Mucosa of descending colon (tissue), 3 donors: ENCODE results near the gene CLTRN. TPM values are rescaled to one million over a fixed set of nuclear protein-coding genes. Genes with fewer than 3 reads are reported as not detected.
A peak's percentile ranks its signal among the peaks of the same experiment; 100 is the strongest.

Experiments
- ATAC-seq: fragments of 200-7000 bp; cut with Tn5 transposase; one replicate; pipeline ENCODE4 v1.9.1; 2020; ENCODE audit warnings: mild to moderate bottlenecking, moderate library complexity
- DNase-seq, 3 donors: peaks; one replicate each; pipeline ENCODE4 v3.0.0-alpha.2; 2020
- H3K36me3 ChIP-seq: fragments of 200-600 bp; one replicate; pipeline ENCODE4 v1.8.0; 2021; ENCODE audit warnings: low read depth, mild to moderate bottlenecking
- H3K4me1 ChIP-seq: fragments of 200-600 bp; one replicate; pipeline ENCODE4 v1.8.0; 2021; ENCODE audit warnings: low read depth, mild to moderate bottlenecking
- H3K4me3 ChIP-seq: fragments of 200-600 bp; one replicate; pipeline ENCODE4 v1.8.0; 2021; ENCODE audit warnings: mild to moderate bottlenecking
- H3K9me3 ChIP-seq: fragments of 200-600 bp; one replicate; pipeline ENCODE4 v1.8.0; 2021; ENCODE audit warnings: mild to moderate bottlenecking
- intact Hi-C, 2 donors: fragments of 100-400 bp; cut with DNase I in 1 of 2; cut with micrococcal nuclease in 1 of 2; formaldehyde crosslinking; loops; one replicate each; pipeline versions ENCODE4 v1.11.0 to v1.11.1; 2022; cut with DNase I, micrococcal nuclease
- total RNA-seq, 3 donors: library from RNA; stranded (reverse); fragmentation: NEBNext Ultra II Directional in 2 of 3; extraction: Animal tissue kit (Norgen Biotek cat#: 25700) in 2 of 3; gene quantifications; one replicate each; pipeline versions ENCODE4 v1.2.1 to v1.2.4, GENCODE V29; 2021 to 2023
- TF ChIP-seq, protein P1 (sequence below): fragments of 200-600 bp; IDR thresholded peaks from one replicate; pipeline ENCODE4 v1.8.0; 2022; ENCODE audit warnings: antibody characterized with exemption, mild to moderate bottlenecking
- donor health status: DM: no; HTN: no; CAD: no; lungs with moderate emphysema.
- donor health status: DM: no; HTN: no; CAD: no.
- donor health status: DM: no; HTN: yes; CAD: no.

Gene CLTRN
- total RNA-seq, 3 donors from 2014 or later = 0.41 to 0.48 TPM; not detected in 1

DNA sequence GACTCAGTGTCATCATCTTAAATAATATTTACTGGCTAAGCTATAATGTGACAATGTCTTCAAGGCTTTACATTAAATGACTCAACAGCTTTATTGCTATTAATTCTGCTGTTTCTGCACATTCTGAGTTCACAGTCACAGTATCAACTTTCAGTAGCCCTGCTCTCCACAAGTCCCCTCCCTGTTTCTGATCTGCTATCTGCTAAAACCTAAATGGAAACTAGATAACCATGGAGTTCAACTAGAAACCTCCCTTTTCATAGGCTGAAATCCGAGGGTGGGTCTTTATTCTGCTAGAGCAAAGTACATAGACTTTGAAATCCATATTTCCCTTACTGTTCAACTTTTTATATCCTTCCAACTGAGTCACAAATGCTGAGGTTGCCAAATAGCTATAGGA lies 58.5 kb downstream of the CLTRN start:
- Histone ChIP-seq H3K4me3 (no peak overlapping the region), H3K9me3 (no peaks in the 10 kb centered on the region), H3K4me1 (no peaks in the 10 kb centered on the region), H3K36me3 (no peaks in the 10 kb centered on the region)
- TF ChIP-seq, protein P1, sequence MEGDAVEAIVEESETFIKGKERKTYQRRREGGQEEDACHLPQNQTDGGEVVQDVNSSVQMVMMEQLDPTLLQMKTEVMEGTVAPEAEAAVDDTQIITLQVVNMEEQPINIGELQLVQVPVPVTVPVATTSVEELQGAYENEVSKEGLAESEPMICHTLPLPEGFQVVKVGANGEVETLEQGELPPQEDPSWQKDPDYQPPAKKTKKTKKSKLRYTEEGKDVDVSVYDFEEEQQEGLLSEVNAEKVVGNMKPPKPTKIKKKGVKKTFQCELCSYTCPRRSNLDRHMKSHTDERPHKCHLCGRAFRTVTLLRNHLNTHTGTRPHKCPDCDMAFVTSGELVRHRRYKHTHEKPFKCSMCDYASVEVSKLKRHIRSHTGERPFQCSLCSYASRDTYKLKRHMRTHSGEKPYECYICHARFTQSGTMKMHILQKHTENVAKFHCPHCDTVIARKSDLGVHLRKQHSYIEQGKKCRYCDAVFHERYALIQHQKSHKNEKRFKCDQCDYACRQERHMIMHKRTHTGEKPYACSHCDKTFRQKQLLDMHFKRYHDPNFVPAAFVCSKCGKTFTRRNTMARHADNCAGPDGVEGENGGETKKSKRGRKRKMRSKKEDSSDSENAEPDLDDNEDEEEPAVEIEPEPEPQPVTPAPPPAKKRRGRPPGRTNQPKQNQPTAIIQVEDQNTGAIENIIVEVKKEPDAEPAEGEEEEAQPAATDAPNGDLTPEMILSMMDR = no peak
- intact Hi-C loops = no loop called here
- ATAC-seq (peak; percentile 85), DNase-seq (peak in 1 of 3 donors; percentile 10)

DNA sequence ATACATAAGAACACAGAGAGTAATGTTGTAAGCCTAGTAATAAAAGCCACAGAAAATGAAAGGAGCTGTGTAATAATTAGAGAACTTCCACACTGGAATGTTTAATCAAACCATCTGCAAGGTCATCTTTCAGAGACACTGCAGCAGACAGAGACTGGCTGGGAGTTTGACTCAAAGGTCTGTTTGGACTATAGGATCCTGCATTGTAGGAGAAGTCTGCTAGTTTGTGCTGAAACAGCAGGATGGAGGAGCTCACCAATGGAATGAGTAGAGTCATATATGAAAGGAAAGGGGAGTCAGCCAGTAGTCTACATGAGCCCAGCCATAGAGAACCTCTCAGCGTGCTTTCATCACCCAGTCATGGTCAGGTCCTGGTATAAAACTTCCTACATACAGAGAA lies 59.4 kb downstream of the CLTRN start:
- ATAC-seq (peak; percentile 45), DNase-seq (no peak)
- Histone ChIP-seq H3K36me3 (no peaks in the 10 kb centered on the region), H3K9me3 (no peaks in the 10 kb centered on the region), H3K4me3 (no peak overlapping the region), H3K4me1 (no peaks in the 10 kb centered on the region)
- intact Hi-C loops = no loop called here
- TF ChIP-seq, protein P1 = no peak

DNA sequence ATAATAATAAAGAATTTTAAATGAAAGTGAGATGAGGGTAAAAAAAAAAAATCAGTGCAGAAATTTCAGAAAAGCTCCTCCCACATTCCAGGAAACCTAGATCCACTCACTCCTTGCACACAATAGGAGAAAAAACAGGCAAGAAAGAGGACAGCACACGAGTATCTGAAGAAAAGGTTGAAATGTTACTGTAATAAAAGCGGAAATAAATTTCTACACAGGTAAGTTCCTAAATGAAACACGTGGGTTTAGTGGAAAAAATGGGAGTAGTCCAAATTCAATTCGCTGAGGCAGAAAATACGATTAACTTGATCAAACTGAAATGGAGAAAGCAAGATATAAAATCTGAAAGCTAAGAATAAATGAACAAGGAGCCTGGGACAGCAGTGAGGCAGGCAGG lies 61.8 kb downstream of the CLTRN start:
- TF ChIP-seq, protein P1 = no peak
- DNase-seq (no peak), ATAC-seq (no peak)
- Histone ChIP-seq H3K4me1 (no peaks in the 10 kb centered on the region), H3K36me3 (no peaks in the 10 kb centered on the region), H3K4me3 (no peak overlapping the region), H3K9me3 (no peaks in the 10 kb centered on the region)
- intact Hi-C loops = no loop called here

DNA sequence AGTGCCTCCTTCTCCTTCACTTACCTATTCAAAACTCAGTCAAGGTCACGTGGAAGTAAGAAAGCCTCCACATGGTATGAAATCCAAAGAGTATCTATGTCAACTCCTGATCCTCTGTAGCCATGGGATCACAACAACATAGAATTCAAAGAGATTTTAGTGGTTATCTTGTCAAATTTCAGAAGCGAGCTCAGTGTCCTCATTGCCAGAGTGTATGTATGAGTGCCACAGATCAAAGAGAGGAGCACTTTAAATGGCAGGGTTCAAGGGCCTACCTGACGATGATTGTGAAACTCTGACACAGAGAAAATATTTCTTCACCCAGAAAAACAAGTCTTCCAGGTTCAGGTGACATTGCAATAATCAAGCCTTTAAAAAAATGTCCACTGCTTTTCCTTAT lies 62.7 kb downstream of the CLTRN start:
- DNase-seq (no peak), ATAC-seq (no peak)
- intact Hi-C loops = no loop called here
- no peaks in the 10 kb centered on the region for H3K4me1 ChIP-seq
- no peak overlapping the region for H3K4me3 ChIP-seq
- H3K36me3 ChIP-seq = no peaks in the 10 kb centered on the region
- TF ChIP-seq, protein P1 = no peak
- no peaks in the 10 kb centered on the region for H3K9me3 ChIP-seq

DNA sequence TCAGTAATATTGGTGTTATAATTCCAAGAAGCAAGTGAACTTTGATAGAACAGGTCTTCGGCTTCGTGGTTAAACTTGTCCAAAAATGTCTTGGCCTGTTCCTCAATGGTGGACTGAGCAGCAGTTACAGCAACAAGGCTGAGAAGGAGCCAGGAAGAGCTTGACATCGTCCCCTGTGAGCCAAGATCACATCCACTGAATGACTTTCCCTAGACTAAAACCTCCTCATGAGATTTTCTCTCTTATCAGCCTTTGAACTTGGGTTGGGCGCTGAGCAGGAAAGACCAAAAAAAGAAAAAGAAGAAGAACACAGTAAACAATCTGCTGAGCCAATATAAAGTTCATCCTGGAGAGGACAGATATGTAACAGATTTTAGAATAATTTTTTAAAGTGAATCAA lies 63.9 kb downstream of the CLTRN start, which contains the start of gene ACE2:
ACE2 (minus strand) TSS at position 216 of the 400 bp plus-strand sequence; CDS start at position 167, 49 bp downstream.
- Histone ChIP-seq H3K9me3 (no peaks in the 10 kb centered on the region), H3K4me3 (no peak within 1 kb of the TSS), H3K36me3 (no peaks in the 10 kb centered on the region), H3K4me1 (no peaks in the 10 kb centered on the region)
- peak in 1 of 3 donors; percentile 4 for DNase-seq
- TF ChIP-seq, protein P1 = no peak
- intact Hi-C loops = no loop called here
- ATAC-seq = peak; percentile 69

DNA sequence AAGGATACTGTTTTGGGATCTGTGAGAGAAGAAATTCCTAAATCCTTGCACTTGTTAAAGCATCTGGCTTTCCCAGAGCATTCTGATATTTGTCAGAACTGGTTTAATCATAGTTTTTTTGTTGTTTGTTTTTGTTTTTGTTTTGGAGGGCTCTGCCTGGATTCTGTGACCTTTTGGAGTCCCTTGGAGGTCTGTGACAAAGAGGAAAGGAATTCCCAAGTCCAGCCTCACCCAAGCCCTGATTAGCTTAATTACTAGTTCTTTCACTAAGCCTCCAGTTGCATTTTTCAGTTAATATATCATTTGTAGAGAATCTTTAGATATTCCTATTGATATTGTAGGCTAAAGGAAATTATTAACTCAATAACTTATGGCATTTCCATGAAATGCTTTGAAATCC lies 64.6 kb downstream of the CLTRN start:
- TF ChIP-seq, protein P1 = no peak
- intact Hi-C loops = no loop called here
- no peaks in the 10 kb centered on the region for H3K4me1 ChIP-seq
- ATAC-seq = no peak
- H3K4me3 ChIP-seq = no peak overlapping the region
- H3K36me3 ChIP-seq = no peaks in the 10 kb centered on the region
- no peak for DNase-seq
- H3K9me3 ChIP-seq = no peaks in the 10 kb centered on the region
